Suprapubic skin (tissue), 4 donors: ENCODE results near the gene TMPRSS7. TPM values are rescaled to one million over a fixed set of nuclear protein-coding genes. Genes with fewer than 3 reads are reported as not detected.

Experiments
- DNase-seq, 2 donors: peaks; one replicate each; pipeline ENCODE4 v3.0.0-alpha.2; 2019; ENCODE audit warnings: low spot score in 2 of 2
- H3K27ac ChIP-seq: fragments of 200-600 bp; sonication (generic); one replicate; pipeline ENCODE4 v1.5.1; 2019
- H3K27me3 ChIP-seq: fragments of 200-600 bp; sonication (generic); one replicate; pipeline ENCODE4 v1.5.1; 2019
- H3K36me3 ChIP-seq: fragments of 200-600 bp; sonication (generic); one replicate; pipeline ENCODE4 v1.5.1; 2019
- H3K4me1 ChIP-seq: fragments of 200-600 bp; sonication (generic); one replicate; pipeline ENCODE4 v1.5.1; 2019
- H3K4me3 ChIP-seq: fragments of 200-600 bp; sonication (generic); one replicate; pipeline ENCODE4 v1.5.1; 2019; ENCODE audit warnings: mild to moderate bottlenecking
- H3K9me3 ChIP-seq: fragments of 200-600 bp; sonication (generic); one replicate; pipeline ENCODE4 v1.5.1; 2019
- CTCF ChIP-seq, 2 donors: fragments of 200-600 bp in 1 of 2; fragments of 450-650 bp in 1 of 2; sonication (generic) in 1 of 2; IDR thresholded peaks; one replicate each; pipeline ENCODE4 v1.5.1; 2016 to 2019; ENCODE audit warnings: antibody characterized with exemption in 2 of 2, mild to moderate bottlenecking in 1 of 2, moderate library complexity in 1 of 2
- EP300 ChIP-seq: sonication (generic); formaldehyde crosslinking; IDR thresholded peaks from one replicate; pipeline ENCODE4 v1.6.1; 2017; ENCODE audit warnings: antibody characterized with exemption
- POLR2A ChIP-seq, 2 donors: fragments of 450-650 bp; IDR thresholded peaks; one replicate each; pipeline ENCODE4 v1.6.1; 2017; ENCODE audit warnings: antibody characterized with exemption in 2 of 2, mild to moderate bottlenecking in 2 of 2, moderate library complexity in 2 of 2
- POLR2AphosphoS5 ChIP-seq, 3 donors: sonication (generic); formaldehyde crosslinking; IDR thresholded peaks; one replicate each; pipeline ENCODE4 v1.6.1; 2017; ENCODE audit warnings: antibody characterized with exemption in 3 of 3
- WGBS: methylation state at CpG from one replicate; pipeline ENCODE4 v1.1.5; 2018; 5-methylcytosine and 5-hydroxymethylcytosine counted together
- total RNA-seq, 4 donors: library from RNA; depleted of rRNA; stranded (reverse); fragments of >200 nt; gene quantifications; one replicate each; pipeline ENCODE4 v1.1.0, GENCODE V29; 2016

TMPRSS7 gene
- total RNA-seq, 4 donors from 2014 or later = 0.40 to 1.0 (median 0.49) TPM; not detected in 1

- H3K27ac ChIP-seq = no peak overlapping the region
- WGBS = 83% methylated on average over 1 of the region's 1 CpG
- no peaks in the 10 kb centered on the region for H3K27me3 ChIP-seq
- DNase-seq = no peak
- no peaks in the 10 kb centered on the region for H3K9me3 ChIP-seq
- H3K36me3 ChIP-seq = no peaks in the 10 kb centered on the region
- no peak overlapping the region for H3K4me3 ChIP-seq
- TF ChIP-seq POLR2A (IDR thresholded peaks at IDR 0.05) (no peak), EP300 (no peak), CTCF (IDR thresholded peaks at IDR 0.05) (no peak), POLR2AphosphoS5 (IDR thresholded peaks at IDR 0.05) (no peak)
- H3K4me1 ChIP-seq = no peaks in the 10 kb centered on the region
Measured at GRCh38 chr3:112020674-112021085, 13.9 kb upstream of the TMPRSS7 start.

GRCh38 chr3:112027142-112027541 lies 7.4 kb upstream of the TMPRSS7 start:
- H3K4me3 ChIP-seq = no peak overlapping the region
- H3K27ac ChIP-seq = no peak overlapping the region
- H3K36me3 ChIP-seq = no peaks in the 10 kb centered on the region
- WGBS = 88% methylated on average over 4 of the region's 4 CpGs
- no peaks in the 10 kb centered on the region for H3K9me3 ChIP-seq
- no peaks in the 10 kb centered on the region for H3K27me3 ChIP-seq
- no peaks in the 10 kb centered on the region for H3K4me1 ChIP-seq
- no peak for DNase-seq
- TF ChIP-seq CTCF (IDR thresholded peaks at IDR 0.05) = no peak
- no peak for TF ChIP-seq EP300
- TF ChIP-seq POLR2A (IDR thresholded peaks at IDR 0.05) = no peak
- TF ChIP-seq POLR2AphosphoS5 (IDR thresholded peaks at IDR 0.05) = no peak

GRCh38 chr3:112027826-112028225 lies 6.7 kb upstream of the TMPRSS7 start:
- no peak overlapping the region for H3K4me3 ChIP-seq
- no peaks in the 10 kb centered on the region for H3K36me3 ChIP-seq
- H3K9me3 ChIP-seq = no peaks in the 10 kb centered on the region
- WGBS = 87% methylated on average over 4 of the region's 4 CpGs
- no peaks in the 10 kb centered on the region for H3K27me3 ChIP-seq
- TF ChIP-seq EP300 (no peak), POLR2A (IDR thresholded peaks at IDR 0.05) (no peak), POLR2AphosphoS5 (IDR thresholded peaks at IDR 0.05) (no peak), CTCF (IDR thresholded peaks at IDR 0.05) (no peak)
- no peak for DNase-seq
- H3K4me1 ChIP-seq = no peaks in the 10 kb centered on the region
- H3K27ac ChIP-seq = no peak overlapping the region

GRCh38 chr3:112030901-112031300 lies 3.6 kb upstream of the TMPRSS7 start:
- Histone ChIP-seq H3K27me3 (no peaks in the 10 kb centered on the region), H3K9me3 (no peaks in the 10 kb centered on the region), H3K36me3 (no peaks in the 10 kb centered on the region), H3K4me1 (no peaks in the 10 kb centered on the region), H3K4me3 (no peak overlapping the region), H3K27ac (no peak overlapping the region)
- WGBS = 92% methylated on average over 5 of the region's 5 CpGs
- DNase-seq = no peak
- TF ChIP-seq CTCF (IDR thresholded peaks at IDR 0.05) (no peak), POLR2AphosphoS5 (IDR thresholded peaks at IDR 0.05) (no peak), EP300 (no peak), POLR2A (IDR thresholded peaks at IDR 0.05) (no peak)

DNA sequence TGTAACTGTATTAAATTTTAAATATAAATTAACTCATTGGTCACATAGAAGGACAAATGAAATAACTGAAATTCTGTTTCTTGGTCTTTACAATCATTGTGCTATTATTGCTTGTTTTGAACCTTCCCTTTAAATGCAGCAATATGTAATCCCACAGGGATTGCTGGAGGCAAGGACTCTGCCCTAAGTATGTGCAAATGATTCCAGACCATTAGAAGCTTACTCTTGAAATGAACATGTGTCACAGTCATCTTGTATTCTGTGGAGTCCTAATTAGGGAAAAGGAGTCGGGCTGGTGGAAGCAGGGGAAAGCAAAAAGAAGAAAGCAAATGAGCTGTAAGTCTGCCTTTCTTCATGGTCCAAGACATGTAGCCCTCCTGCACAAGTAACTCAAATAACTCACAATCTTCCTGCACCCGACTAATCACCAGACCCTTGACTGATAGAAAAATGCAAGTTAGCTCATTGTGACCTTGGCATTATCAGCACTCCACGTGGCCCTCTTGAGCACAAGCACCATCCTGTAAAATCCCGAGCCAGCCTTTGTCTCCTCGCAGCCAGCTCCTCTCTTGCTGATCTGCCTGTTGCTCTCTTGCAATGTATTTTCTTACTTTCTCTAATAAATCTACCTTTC lies 2.3 kb upstream of the TMPRSS7 start:
- no peak for DNase-seq
- no peak for TF ChIP-seq POLR2A (IDR thresholded peaks at IDR 0.05)
- no peak for TF ChIP-seq POLR2AphosphoS5 (IDR thresholded peaks at IDR 0.05)
- no peak for TF ChIP-seq EP300
- no peak for TF ChIP-seq CTCF (IDR thresholded peaks at IDR 0.05)
- 70% methylated on average over 5 of the region's 5 CpGs for WGBS
- Histone ChIP-seq H3K27ac (no peak overlapping the region), H3K36me3 (no peaks in the 10 kb centered on the region), H3K4me1 (no peaks in the 10 kb centered on the region), H3K27me3 (no peaks in the 10 kb centered on the region), H3K4me3 (no peak overlapping the region), H3K9me3 (no peaks in the 10 kb centered on the region)
